Measurements from ENCODE around the gene RSF1. TPM values are rescaled to one million over a fixed set of nuclear protein-coding genes. Genes with fewer than 3 reads are reported as not detected.

The RSF1 gene, protein sequence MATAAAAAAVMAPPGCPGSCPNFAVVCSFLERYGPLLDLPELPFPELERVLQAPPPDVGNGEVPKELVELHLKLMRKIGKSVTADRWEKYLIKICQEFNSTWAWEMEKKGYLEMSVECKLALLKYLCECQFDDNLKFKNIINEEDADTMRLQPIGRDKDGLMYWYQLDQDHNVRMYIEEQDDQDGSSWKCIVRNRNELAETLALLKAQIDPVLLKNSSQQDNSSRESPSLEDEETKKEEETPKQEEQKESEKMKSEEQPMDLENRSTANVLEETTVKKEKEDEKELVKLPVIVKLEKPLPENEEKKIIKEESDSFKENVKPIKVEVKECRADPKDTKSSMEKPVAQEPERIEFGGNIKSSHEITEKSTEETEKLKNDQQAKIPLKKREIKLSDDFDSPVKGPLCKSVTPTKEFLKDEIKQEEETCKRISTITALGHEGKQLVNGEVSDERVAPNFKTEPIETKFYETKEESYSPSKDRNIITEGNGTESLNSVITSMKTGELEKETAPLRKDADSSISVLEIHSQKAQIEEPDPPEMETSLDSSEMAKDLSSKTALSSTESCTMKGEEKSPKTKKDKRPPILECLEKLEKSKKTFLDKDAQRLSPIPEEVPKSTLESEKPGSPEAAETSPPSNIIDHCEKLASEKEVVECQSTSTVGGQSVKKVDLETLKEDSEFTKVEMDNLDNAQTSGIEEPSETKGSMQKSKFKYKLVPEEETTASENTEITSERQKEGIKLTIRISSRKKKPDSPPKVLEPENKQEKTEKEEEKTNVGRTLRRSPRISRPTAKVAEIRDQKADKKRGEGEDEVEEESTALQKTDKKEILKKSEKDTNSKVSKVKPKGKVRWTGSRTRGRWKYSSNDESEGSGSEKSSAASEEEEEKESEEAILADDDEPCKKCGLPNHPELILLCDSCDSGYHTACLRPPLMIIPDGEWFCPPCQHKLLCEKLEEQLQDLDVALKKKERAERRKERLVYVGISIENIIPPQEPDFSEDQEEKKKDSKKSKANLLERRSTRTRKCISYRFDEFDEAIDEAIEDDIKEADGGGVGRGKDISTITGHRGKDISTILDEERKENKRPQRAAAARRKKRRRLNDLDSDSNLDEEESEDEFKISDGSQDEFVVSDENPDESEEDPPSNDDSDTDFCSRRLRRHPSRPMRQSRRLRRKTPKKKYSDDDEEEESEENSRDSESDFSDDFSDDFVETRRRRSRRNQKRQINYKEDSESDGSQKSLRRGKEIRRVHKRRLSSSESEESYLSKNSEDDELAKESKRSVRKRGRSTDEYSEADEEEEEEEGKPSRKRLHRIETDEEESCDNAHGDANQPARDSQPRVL (N-terminal part only)
- total RNA-seq = 10 to 100 TPM; 42.6 to 58.6 (median 49.4) TPM

DNA sequence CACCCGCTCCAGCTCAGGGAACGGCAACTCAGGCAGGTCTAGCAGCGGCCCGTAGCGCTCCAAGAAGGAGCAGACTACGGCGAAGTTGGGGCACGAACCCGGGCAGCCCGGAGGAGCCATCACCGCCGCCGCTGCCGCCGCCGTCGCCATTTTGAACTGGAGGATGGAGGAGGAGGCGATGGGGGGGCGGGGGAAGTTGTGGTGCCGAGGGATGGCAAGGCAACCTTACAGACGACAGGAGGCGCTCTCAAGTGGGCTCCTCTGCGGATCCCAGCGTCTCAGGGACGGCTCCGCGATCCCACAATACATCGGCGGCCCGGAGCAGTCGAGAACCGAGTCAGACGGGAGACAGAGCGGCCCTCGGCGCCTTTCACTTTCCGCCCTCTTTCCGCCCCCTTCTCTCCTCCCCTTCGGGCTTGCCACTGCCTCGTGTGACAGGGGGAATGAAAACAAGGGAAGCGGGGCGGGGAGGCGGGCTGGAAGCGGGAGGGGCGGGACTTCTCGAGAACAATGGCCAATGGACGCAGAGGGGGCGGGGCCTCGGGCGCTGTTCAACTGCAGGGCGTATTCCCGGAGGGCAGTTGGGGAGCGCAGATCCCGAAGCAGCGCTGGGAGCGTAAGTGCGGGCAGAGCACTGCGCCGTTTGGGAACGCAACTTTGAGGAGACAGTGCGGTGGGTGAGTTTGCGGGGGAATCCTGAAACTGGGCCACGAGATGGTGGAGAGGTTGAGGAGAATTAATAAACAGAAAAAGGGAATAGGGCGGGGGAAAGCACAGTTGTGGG, at the start of gene RSF1, which contains the start of gene AAMDC:
Gene RSF1, minus strand, starts transcription at position 158 of the 784 bp plus-strand sequence. Its CDS starts 8 bp downstream, at position 150.
Gene AAMDC, plus strand, starts transcription at position 580 of the 784 bp plus-strand sequence. CDS start 21,353 bp downstream, outside the sequence.
- TF ChIP-seq, protein P1, sequence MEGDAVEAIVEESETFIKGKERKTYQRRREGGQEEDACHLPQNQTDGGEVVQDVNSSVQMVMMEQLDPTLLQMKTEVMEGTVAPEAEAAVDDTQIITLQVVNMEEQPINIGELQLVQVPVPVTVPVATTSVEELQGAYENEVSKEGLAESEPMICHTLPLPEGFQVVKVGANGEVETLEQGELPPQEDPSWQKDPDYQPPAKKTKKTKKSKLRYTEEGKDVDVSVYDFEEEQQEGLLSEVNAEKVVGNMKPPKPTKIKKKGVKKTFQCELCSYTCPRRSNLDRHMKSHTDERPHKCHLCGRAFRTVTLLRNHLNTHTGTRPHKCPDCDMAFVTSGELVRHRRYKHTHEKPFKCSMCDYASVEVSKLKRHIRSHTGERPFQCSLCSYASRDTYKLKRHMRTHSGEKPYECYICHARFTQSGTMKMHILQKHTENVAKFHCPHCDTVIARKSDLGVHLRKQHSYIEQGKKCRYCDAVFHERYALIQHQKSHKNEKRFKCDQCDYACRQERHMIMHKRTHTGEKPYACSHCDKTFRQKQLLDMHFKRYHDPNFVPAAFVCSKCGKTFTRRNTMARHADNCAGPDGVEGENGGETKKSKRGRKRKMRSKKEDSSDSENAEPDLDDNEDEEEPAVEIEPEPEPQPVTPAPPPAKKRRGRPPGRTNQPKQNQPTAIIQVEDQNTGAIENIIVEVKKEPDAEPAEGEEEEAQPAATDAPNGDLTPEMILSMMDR (IDR thresholded peaks at IDR 0.05; ENCODE audit: low read depth) = no peak

DNA sequence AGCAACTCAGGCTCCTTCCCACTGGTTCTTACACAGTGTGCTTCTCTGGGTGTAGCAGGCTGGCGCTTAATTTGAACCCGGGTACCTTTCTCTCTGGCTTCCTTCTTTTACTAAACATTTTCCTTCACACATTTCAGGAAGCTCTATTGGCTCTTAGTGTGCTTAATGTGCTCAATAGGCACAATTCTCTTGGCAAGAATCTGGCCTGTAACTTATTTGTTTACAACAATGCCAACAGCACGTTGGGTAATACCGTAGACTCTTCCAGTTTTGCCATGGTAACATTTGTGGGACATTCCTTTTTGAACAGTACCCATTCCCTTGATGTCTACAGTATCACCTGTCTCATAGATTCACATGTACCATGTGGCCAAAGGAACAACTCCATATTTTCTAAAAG, 48.2 kb upstream of the RSF1 start:
- TF ChIP-seq, protein P1 (IDR thresholded peaks at IDR 0.05; ENCODE audit: low read depth) = no peak

DNA sequence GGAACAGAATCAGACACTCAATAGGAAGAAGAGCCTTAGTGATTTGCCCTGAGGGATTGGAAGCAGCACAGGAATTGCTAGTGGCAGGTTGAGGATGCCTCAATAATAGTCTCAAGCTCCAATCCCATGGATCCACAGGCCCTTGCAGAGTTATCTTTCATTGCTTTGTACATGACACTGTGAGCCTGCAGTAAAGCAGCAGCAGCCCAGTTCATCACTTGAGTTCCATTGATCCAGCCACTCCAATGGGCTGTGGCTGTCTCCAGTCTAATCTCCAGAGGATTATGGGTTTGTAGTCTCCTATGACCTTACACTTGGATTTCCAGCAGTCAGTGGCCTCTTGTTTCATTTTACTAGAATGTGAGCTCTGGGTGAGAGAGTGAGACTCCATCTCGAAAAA, 45.8 kb upstream of the RSF1 start:
- TF ChIP-seq, protein P1 (IDR thresholded peaks at IDR 0.05; ENCODE audit: low read depth) = no peak

DNA sequence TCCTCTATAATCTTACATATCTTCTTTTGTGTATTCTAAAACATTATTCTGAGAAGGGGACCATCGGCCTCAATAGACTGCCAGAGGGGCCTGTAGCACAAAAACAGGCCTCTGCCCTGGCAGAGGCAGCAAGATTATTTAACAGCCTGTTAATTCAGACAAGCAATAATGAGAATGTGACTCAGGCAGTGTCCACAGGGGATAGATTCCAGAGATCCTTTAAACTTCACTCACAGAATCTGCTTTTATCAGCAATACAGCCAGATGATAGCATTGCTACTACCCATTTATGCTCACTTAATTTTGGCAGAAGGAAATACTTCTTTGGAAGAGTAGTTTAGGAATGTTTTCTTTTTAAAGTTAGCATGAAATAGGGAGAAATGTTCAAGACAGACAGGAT, 45.3 kb upstream of the RSF1 start:
- TF ChIP-seq, protein P1 (IDR thresholded peaks at IDR 0.05; ENCODE audit: low read depth) = no peak

DNA sequence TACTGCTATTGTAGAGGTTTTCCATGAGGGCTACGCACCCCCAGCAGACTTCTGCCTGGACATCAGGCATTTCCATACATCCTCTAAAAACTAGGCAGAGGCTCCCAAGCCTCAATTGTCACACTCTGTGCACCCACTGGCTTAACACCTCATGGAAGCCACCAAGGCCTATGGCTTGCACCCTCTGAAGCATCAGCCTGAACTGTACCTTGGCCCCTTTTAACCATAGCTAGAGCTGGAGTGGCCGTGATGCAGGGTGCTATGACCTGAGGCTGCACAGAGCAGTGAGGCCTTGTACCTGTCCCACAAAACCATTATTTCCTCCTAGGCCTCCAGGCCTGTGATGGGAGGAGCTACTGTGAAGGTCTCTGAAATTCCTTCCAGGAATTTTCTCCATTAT, 34.3 kb upstream of the RSF1 start:
- TF ChIP-seq, protein P1 (IDR thresholded peaks at IDR 0.05; ENCODE audit: low read depth) = no peak

DNA sequence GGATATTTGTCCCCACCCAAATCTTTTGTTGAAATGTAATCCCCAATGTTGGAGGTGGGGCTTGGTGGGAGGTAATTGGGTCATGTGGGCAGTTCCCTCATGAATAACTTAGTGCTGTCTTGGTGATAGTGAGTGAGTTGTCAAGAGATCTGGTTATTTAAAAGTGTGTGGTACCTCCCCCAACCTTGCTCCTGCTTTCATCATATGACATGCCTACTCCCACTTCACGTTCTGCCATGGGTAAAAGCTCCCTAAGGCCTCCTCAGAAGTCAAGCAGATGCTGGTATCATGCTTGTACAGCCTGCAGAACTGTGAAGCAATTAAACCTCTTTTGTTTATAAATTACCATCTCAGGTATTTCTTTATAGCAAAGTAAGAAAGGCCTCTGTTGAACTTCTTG, 31.0 kb upstream of the RSF1 start:
- TF ChIP-seq, protein P1 (IDR thresholded peaks at IDR 0.05; ENCODE audit: low read depth) = no peak

Data from subcutaneous adipose tissue (tissue), 4 donors.